ENCODE data around the gene MAPK8IP3.

MAPK8IP3 gene

DNA sequence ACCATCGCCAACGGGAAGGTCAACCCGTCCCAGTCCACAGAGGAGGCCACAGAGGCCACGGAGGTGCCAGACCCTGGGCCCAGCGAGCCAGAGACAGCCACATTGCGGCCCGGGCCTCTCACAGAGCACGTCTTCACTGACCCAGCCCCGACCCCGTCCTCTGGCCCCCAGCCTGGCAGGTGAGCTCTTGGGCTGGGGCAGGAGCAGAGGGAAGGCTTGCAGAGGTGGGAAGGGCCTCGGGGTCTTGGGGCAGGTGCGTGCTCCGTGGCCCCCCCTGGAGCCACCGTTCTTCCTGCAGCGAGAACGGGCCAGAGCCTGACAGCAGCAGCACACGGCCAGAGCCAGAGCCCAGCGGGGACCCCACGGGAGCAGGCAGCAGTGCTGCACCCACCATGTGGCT, 60.2 kb downstream of the MAPK8IP3 start:
- Mint-ChIP-seq H3K27ac (no peak overlapping the region), H3K9me3 (no peaks in the 10 kb centered on the region), H3K4me3 (no peak overlapping the region), H3K4me1 (no peaks in the 10 kb centered on the region), H3K36me3 (ENCODE audit: low read depth) (peaks cover 7% of the 10 kb centered on the region), H3K27me3 (ENCODE audit: low read depth) (no peaks in the 10 kb centered on the region)
- no peak for TF ChIP-seq CTCF (IDR thresholded peaks at IDR 0.05; ENCODE audit: unreplicated experiment in 3 of 3)

- Mint-ChIP-seq H3K27me3 (ENCODE audit: low read depth) (no peaks in the 10 kb centered on the region), H3K36me3 (ENCODE audit: low read depth) (peaks cover 3% of the 10 kb centered on the region)
- no peak for TF ChIP-seq CTCF (IDR thresholded peaks at IDR 0.05; ENCODE audit: unreplicated experiment in 3 of 3)
Observed at GRCh38 chr16:1766701-1767100, 60.7 kb downstream of the MAPK8IP3 start.

GRCh38 chr16:1767116-1767994, 61.4 kb downstream of the MAPK8IP3 start:
- no peaks in the 10 kb centered on the region for H3K27me3 Mint-ChIP-seq (ENCODE audit: low read depth)
- peaks cover 7% of the 10 kb centered on the region for H3K4me1 Mint-ChIP-seq
- peak overlapping the region in 1 of 3 experiments; percentile 51 for H3K4me3 Mint-ChIP-seq
- no peak for TF ChIP-seq CTCF (IDR thresholded peaks at IDR 0.05; ENCODE audit: unreplicated experiment in 3 of 3)
- peaks cover 3% of the 10 kb centered on the region for H3K36me3 Mint-ChIP-seq (ENCODE audit: low read depth)
- H3K27ac Mint-ChIP-seq, result no peak overlapping the region
- H3K9me3 Mint-ChIP-seq, result no peaks in the 10 kb centered on the region

More at GRCh38 chr16:1766701-1767100, 60.7 kb downstream of the MAPK8IP3 start:
- no peak overlapping the region for H3K27ac Mint-ChIP-seq
- H3K4me1 Mint-ChIP-seq, result peaks cover under 1% of the 10 kb centered on the region
- no peaks in the 10 kb centered on the region for H3K9me3 Mint-ChIP-seq
- H3K4me3 Mint-ChIP-seq, result no peak overlapping the region

DNA sequence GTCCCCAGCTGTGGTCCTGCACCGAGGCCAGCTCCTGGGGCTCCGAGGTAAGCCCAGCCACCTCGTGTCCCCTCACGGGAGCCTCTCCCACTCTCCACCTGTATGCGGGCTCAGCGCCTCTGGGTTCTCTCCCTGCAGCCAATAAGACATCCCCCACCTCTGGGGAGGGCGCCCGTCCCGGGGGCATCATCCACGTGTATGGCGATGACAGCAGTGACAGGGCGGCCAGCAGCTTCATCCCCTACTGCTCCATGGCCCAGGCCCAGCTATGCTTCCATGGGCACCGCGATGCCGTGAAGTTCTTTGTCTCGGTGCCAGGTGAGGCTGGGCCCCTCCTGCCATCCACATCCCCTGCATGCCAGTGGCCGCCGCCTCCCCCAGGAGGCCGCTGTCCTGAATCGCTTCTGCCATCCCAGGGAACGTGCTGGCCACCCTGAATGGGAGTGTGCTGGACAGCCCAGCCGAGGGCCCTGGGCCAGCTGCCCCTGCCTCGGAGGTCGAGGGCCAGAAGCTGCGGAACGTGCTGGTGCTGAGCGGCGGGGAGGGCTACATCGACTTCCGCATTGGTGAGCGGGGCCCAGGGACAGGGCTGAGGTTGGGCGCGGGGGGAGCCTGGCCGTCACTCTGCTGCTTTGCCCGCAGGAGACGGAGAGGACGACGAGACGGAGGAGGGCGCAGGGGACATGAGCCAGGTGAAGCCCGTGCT, 62.2 kb downstream of the MAPK8IP3 start:
- H3K27me3 Mint-ChIP-seq (ENCODE audit: low read depth), result no peaks in the 10 kb centered on the region
- no peaks in the 10 kb centered on the region for H3K9me3 Mint-ChIP-seq
- TF ChIP-seq CTCF (IDR thresholded peaks at IDR 0.05; ENCODE audit: unreplicated experiment in 3 of 3), result no peak
- no peak overlapping the region for H3K27ac Mint-ChIP-seq
- peaks cover 3% of the 10 kb centered on the region for H3K36me3 Mint-ChIP-seq (ENCODE audit: low read depth)
- peaks cover 8% of the 10 kb centered on the region for H3K4me1 Mint-ChIP-seq
- peak overlapping the region in 1 of 3 experiments; percentile 34 for H3K4me3 Mint-ChIP-seq

DNA sequence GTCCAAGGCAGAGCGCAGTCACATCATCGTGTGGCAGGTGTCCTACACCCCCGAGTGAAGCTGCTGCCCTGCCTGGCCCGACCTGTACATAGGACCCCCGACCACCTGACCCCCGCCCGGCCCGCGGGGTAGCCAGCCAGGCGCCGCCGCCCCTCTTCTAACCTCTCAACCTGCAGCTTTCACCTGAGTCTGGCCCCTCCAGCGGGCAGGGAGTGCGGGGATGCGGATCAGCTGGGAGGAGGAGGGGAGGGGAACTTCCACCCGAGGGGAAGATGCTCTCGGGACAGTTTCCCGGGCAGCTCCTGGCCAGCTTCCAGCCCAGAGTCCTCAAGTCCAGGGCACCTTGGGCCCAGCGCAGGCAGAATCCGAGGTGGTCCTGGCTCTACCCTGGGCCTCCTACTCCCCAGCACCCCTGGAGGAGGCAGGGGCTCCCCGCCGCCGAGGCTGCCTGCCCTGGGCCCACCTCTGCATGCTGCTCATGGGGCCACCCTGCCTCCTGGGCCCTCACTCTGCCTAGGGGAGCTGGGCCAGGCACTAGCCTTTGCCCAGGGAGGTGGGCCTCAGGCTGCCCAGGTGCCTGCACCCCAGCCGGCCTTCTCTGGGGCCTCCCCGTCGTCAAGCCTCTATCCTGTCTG, 62.9 kb downstream of the MAPK8IP3 start:
- no peaks in the 10 kb centered on the region for H3K9me3 Mint-ChIP-seq
- H3K27me3 Mint-ChIP-seq (ENCODE audit: low read depth), result no peaks in the 10 kb centered on the region
- TF ChIP-seq CTCF (IDR thresholded peaks at IDR 0.05; ENCODE audit: unreplicated experiment in 3 of 3), result no peak
- H3K27ac Mint-ChIP-seq, result no peak overlapping the region
- peaks cover 3% of the 10 kb centered on the region for H3K36me3 Mint-ChIP-seq (ENCODE audit: low read depth)
- H3K4me1 Mint-ChIP-seq, result peaks cover 8% of the 10 kb centered on the region
- no peak overlapping the region for H3K4me3 Mint-ChIP-seq
